ENCODE measurements around the gene DEPDC7.

The DEPDC7 gene

GRCh38 chr11:33033493-33033892, 17.8 kb downstream of the DEPDC7 start:
- peaks cover 0 to 9% of the 10 kb centered on the region in 2 donors for H3K36me3 ChIP-seq (replicated peaks in 1 of 2; ENCODE audit: control insufficient read depth in 2 of 2, insufficient read depth in 2 of 2, low read length in 2 of 2)
- H4K8ac ChIP-seq (ENCODE audit: low read depth, low read length), result no peak overlapping the region
- no peak overlapping the region for H3K27ac ChIP-seq (replicated peaks; ENCODE audit: low read length)
- no peaks in the 10 kb centered on the region for H3K9me3 ChIP-seq (replicated peaks in 1 of 2; ENCODE audit: control insufficient read depth in 2 of 2, insufficient read depth in 1 of 2, low read depth in 1 of 2, low read length in 2 of 2)
- no peaks in the 10 kb centered on the region for H3K79me1 ChIP-seq (ENCODE audit: low read depth, low read length)
- H2BK15ac ChIP-seq (ENCODE audit: low read length), result no peak overlapping the region
- H3K4me1 ChIP-seq (ENCODE audit: control insufficient read depth in 2 of 2, insufficient read depth in 1 of 2, low read depth in 1 of 2, low read length in 2 of 2), result no peaks in the 10 kb centered on the region
- no CpG with 5 or more reads among the region's 4 CpGs for WGBS, 2 donors (ENCODE audit: extremely low coverage in 2 of 2, insufficient read length in 2 of 2, insufficient replicate concordance in 1 of 2)
- no peak overlapping the region for H2AK5ac ChIP-seq (ENCODE audit: low read depth, low read length)
- no peak overlapping the region for H3K9ac ChIP-seq (ENCODE audit: low read depth, low read length, poor library complexity)
- H3K14ac ChIP-seq (ENCODE audit: low read length), result no peak overlapping the region
- no peak overlapping the region for H2BK12ac ChIP-seq (ENCODE audit: low read length)
- H2AFZ ChIP-seq (ENCODE audit: low read length), result no peak overlapping the region
- H3K27me3 ChIP-seq (ENCODE audit: control insufficient read depth in 3 of 3, insufficient read depth in 3 of 3, low read depth in 1 of 3, low read length in 3 of 3), result no peaks in the 10 kb centered on the region
- no peak for DNase-seq (ENCODE audit: low spot score)
- H2BK120ac ChIP-seq (ENCODE audit: low read depth, low read length), result no peak overlapping the region
- no peak overlapping the region for H3K18ac ChIP-seq (ENCODE audit: low read length)
- H3K23ac ChIP-seq (ENCODE audit: low read depth, low read length, poor library complexity), result no peak overlapping the region
- no peak overlapping the region for H3K4me2 ChIP-seq (ENCODE audit: insufficient read depth, low read length, poor library complexity, severe bottlenecking)
- no peak overlapping the region for H3K4me3 ChIP-seq (ENCODE audit: low read length in 2 of 2)
- no peak overlapping the region for H4K91ac ChIP-seq (ENCODE audit: low read depth, low read length, poor library complexity)
- no peak overlapping the region for H2BK5ac ChIP-seq (ENCODE audit: low read length)
- no peak overlapping the region for H3K4ac ChIP-seq (ENCODE audit: low read length)

GRCh38 chr11:33035011-33035410, 19.3 kb downstream of the DEPDC7 start:
- Histone ChIP-seq H3K23ac (ENCODE audit: low read depth, low read length, poor library complexity) (no peak overlapping the region), H3K14ac (ENCODE audit: low read length) (no peak overlapping the region), H2BK120ac (ENCODE audit: low read depth, low read length) (no peak overlapping the region), H3K4me3 (ENCODE audit: low read length in 2 of 2) (no peak overlapping the region), H4K8ac (ENCODE audit: low read depth, low read length) (no peak overlapping the region), H3K36me3 (replicated peaks in 1 of 2; ENCODE audit: control insufficient read depth in 2 of 2, insufficient read depth in 2 of 2, low read length in 2 of 2) (peaks cover 0 to 9% of the 10 kb centered on the region in 2 donors), H4K91ac (ENCODE audit: low read depth, low read length, poor library complexity) (no peak overlapping the region), H2BK15ac (ENCODE audit: low read length) (no peak overlapping the region), H2AK5ac (ENCODE audit: low read depth, low read length) (no peak overlapping the region), H3K27me3 (ENCODE audit: control insufficient read depth in 3 of 3, insufficient read depth in 3 of 3, low read depth in 1 of 3, low read length in 3 of 3) (no peaks in the 10 kb centered on the region), H3K9ac (ENCODE audit: low read depth, low read length, poor library complexity) (no peak overlapping the region), H2BK12ac (ENCODE audit: low read length) (no peak overlapping the region), H2BK5ac (ENCODE audit: low read length) (no peak overlapping the region), H3K4ac (ENCODE audit: low read length) (no peak overlapping the region), H3K4me1 (ENCODE audit: control insufficient read depth in 2 of 2, insufficient read depth in 1 of 2, low read depth in 1 of 2, low read length in 2 of 2) (no peaks in the 10 kb centered on the region), H3K9me3 (replicated peaks in 1 of 2; ENCODE audit: control insufficient read depth in 2 of 2, insufficient read depth in 1 of 2, low read depth in 1 of 2, low read length in 2 of 2) (no peaks in the 10 kb centered on the region), H3K27ac (replicated peaks; ENCODE audit: low read length) (no peak overlapping the region), H3K79me1 (ENCODE audit: low read depth, low read length) (no peaks in the 10 kb centered on the region), H3K4me2 (ENCODE audit: insufficient read depth, low read length, poor library complexity, severe bottlenecking) (no peak overlapping the region), H3K18ac (ENCODE audit: low read length) (no peak overlapping the region), H2AFZ (ENCODE audit: low read length) (no peak overlapping the region)
- WGBS, 2 donors (ENCODE audit: extremely low coverage in 2 of 2, insufficient read length in 2 of 2, insufficient replicate concordance in 1 of 2), result no CpG with 5 or more reads among the region's 1 CpG
- no peak for DNase-seq (ENCODE audit: low spot score)

GRCh38 chr11:33039274-33040032, 23.8 kb downstream of the DEPDC7 start, which contains the start of gene TCP11L1:
TCP11L1 (plus strand) TSS chr11:33039572; CDS start chr11:33043774, 4,202 bp downstream.
- Histone ChIP-seq H4K91ac (ENCODE audit: low read depth, low read length, poor library complexity) (peak within 1 kb of the TSS; percentile 99), H3K4me1 (ENCODE audit: control insufficient read depth in 2 of 2, insufficient read depth in 1 of 2, low read depth in 1 of 2, low read length in 2 of 2) (peaks cover 0 to 6% of the 10 kb centered on the region in 2 donors), H2AFZ (ENCODE audit: low read length) (peak within 1 kb of the TSS; percentile 99), H2BK12ac (ENCODE audit: low read length) (no peak within 1 kb of the TSS), H3K9me3 (replicated peaks in 1 of 2; ENCODE audit: control insufficient read depth in 2 of 2, insufficient read depth in 1 of 2, low read depth in 1 of 2, low read length in 2 of 2) (peaks cover 0 to under 1% of the 10 kb centered on the region in 2 donors), H3K18ac (ENCODE audit: low read length) (peak within 1 kb of the TSS; percentile 100), H3K14ac (ENCODE audit: low read length) (peak within 1 kb of the TSS; percentile 71), H3K27ac (replicated peaks; ENCODE audit: low read length) (peak within 1 kb of the TSS; percentile 99), H3K36me3 (replicated peaks in 1 of 2; ENCODE audit: control insufficient read depth in 2 of 2, insufficient read depth in 2 of 2, low read length in 2 of 2) (peaks cover 0 to 17% of the 10 kb centered on the region in 2 donors), H3K4me2 (ENCODE audit: insufficient read depth, low read length, poor library complexity, severe bottlenecking) (peak within 1 kb of the TSS; percentile 63), H2BK5ac (ENCODE audit: low read length) (peak within 1 kb of the TSS; percentile 99), H2BK120ac (ENCODE audit: low read depth, low read length) (no peak within 1 kb of the TSS), H2BK15ac (ENCODE audit: low read length) (peak within 1 kb of the TSS; percentile 37), H2AK5ac (ENCODE audit: low read depth, low read length) (peak within 1 kb of the TSS; percentile 18), H3K9ac (ENCODE audit: low read depth, low read length, poor library complexity) (peak within 1 kb of the TSS; percentile 97), H3K4me3 (ENCODE audit: low read length in 2 of 2) (peak within 1 kb of the TSS; percentile 89 to 98), H4K8ac (ENCODE audit: low read depth, low read length) (peak within 1 kb of the TSS; percentile 65), H3K79me1 (ENCODE audit: low read depth, low read length) (no peaks in the 10 kb centered on the region), H3K27me3 (ENCODE audit: control insufficient read depth in 3 of 3, insufficient read depth in 3 of 3, low read depth in 1 of 3, low read length in 3 of 3) (no peaks in the 10 kb centered on the region), H3K4ac (ENCODE audit: low read length) (no peak within 1 kb of the TSS), H3K23ac (ENCODE audit: low read depth, low read length, poor library complexity) (peak within 1 kb of the TSS; percentile 96)
- peak; percentile 87 for DNase-seq (ENCODE audit: low spot score)
- no CpG with 5 or more reads among the region's 84 CpGs for WGBS, 2 donors (ENCODE audit: extremely low coverage in 2 of 2, insufficient read length in 2 of 2, insufficient replicate concordance in 1 of 2)

- H3K4me2 ChIP-seq (ENCODE audit: insufficient read depth, low read length, poor library complexity, severe bottlenecking), result peak overlapping the region; percentile 63
- no peak overlapping the region for H4K8ac ChIP-seq (ENCODE audit: low read depth, low read length)
- H3K18ac ChIP-seq (ENCODE audit: low read length), result peak overlapping the region; percentile 100
- peak overlapping the region; percentile 96 for H3K23ac ChIP-seq (ENCODE audit: low read depth, low read length, poor library complexity)
- no peak for DNase-seq (ENCODE audit: low spot score)
- H2AFZ ChIP-seq (ENCODE audit: low read length), result peak overlapping the region; percentile 99
- peak overlapping the region; percentile 18 for H2AK5ac ChIP-seq (ENCODE audit: low read depth, low read length)
- H2BK15ac ChIP-seq (ENCODE audit: low read length), result no peak overlapping the region
- H2BK120ac ChIP-seq (ENCODE audit: low read depth, low read length), result no peak overlapping the region
- no peak overlapping the region for H3K4ac ChIP-seq (ENCODE audit: low read length)
- no peaks in the 10 kb centered on the region for H3K27me3 ChIP-seq (ENCODE audit: control insufficient read depth in 3 of 3, insufficient read depth in 3 of 3, low read depth in 1 of 3, low read length in 3 of 3)
- H3K9me3 ChIP-seq (replicated peaks in 1 of 2; ENCODE audit: control insufficient read depth in 2 of 2, insufficient read depth in 1 of 2, low read depth in 1 of 2, low read length in 2 of 2), result peaks cover 0 to 7% of the 10 kb centered on the region in 2 donors
- no peak overlapping the region for H4K91ac ChIP-seq (ENCODE audit: low read depth, low read length, poor library complexity)
- no CpG with 5 or more reads among the region's 30 CpGs for WGBS, 2 donors (ENCODE audit: extremely low coverage in 2 of 2, insufficient read length in 2 of 2, insufficient replicate concordance in 1 of 2)
- peak overlapping the region; percentile 99 for H2BK5ac ChIP-seq (ENCODE audit: low read length)
- peaks cover 0 to 6% of the 10 kb centered on the region in 2 donors for H3K4me1 ChIP-seq (ENCODE audit: control insufficient read depth in 2 of 2, insufficient read depth in 1 of 2, low read depth in 1 of 2, low read length in 2 of 2)
- H3K9ac ChIP-seq (ENCODE audit: low read depth, low read length, poor library complexity), result no peak overlapping the region
- H3K79me1 ChIP-seq (ENCODE audit: low read depth, low read length), result no peaks in the 10 kb centered on the region
- H3K4me3 ChIP-seq (ENCODE audit: low read length in 2 of 2), result peak overlapping the region; percentile 89 to 98
- peak overlapping the region; percentile 99 for H3K27ac ChIP-seq (replicated peaks; ENCODE audit: low read length)
- H3K36me3 ChIP-seq (replicated peaks in 1 of 2; ENCODE audit: control insufficient read depth in 2 of 2, insufficient read depth in 2 of 2, low read length in 2 of 2), result peaks cover 0 to 24% of the 10 kb centered on the region in 2 donors
- no peak overlapping the region for H3K14ac ChIP-seq (ENCODE audit: low read length)
- H2BK12ac ChIP-seq (ENCODE audit: low read length), result no peak overlapping the region
Observed at GRCh38 chr11:33040033-33040861, 24.6 kb downstream of the DEPDC7 start.

Data from neuronal stem cell (in vitro differentiated cells).